ENCODE data around the gene RFTN2.
"Not testable (repeated sequence)": the region's sequence is repeated elsewhere in the genome, so short reads cannot be mapped to it uniquely, and the experiment has no call there.

Gene RFTN2

GRCh38 chr2:197597166-197597565 lies 78.2 kb downstream of the RFTN2 start:
- no peak for DNase-seq (ENCODE audit: low spot score)
- in situ Hi-C loops (cut with MboI; ENCODE audit: low sequenced_read_pairs, unreplicated experiment): no loop called here
- TF ChIP-seq, protein P1, sequence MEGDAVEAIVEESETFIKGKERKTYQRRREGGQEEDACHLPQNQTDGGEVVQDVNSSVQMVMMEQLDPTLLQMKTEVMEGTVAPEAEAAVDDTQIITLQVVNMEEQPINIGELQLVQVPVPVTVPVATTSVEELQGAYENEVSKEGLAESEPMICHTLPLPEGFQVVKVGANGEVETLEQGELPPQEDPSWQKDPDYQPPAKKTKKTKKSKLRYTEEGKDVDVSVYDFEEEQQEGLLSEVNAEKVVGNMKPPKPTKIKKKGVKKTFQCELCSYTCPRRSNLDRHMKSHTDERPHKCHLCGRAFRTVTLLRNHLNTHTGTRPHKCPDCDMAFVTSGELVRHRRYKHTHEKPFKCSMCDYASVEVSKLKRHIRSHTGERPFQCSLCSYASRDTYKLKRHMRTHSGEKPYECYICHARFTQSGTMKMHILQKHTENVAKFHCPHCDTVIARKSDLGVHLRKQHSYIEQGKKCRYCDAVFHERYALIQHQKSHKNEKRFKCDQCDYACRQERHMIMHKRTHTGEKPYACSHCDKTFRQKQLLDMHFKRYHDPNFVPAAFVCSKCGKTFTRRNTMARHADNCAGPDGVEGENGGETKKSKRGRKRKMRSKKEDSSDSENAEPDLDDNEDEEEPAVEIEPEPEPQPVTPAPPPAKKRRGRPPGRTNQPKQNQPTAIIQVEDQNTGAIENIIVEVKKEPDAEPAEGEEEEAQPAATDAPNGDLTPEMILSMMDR (IDR thresholded peaks at IDR 0.05; ENCODE audit: borderline replicate concordance, control extremely low read depth, extremely low read depth, insufficient read depth, missing control alignments): no peak

DNA sequence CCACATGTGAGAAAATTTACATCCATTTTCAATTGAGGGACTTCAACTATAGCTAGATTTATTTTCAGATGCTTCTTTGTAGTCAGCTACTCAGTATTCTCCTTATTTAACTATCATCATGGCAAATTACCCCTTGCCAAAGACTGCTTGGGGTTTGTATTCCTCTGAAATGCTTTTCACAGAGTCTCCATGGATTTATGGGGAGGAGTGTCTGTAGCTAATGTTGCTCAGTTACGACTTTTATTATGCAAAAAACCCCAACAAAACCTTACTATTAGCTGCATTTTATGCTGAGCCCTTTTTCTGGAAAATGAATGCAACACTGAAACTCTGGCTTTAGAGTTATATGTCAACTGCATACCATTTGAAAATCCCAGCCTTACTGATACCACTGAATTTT lies 78.6 kb downstream of the RFTN2 start:
- TF ChIP-seq, protein P1 (IDR thresholded peaks at IDR 0.05; ENCODE audit: borderline replicate concordance, control extremely low read depth, extremely low read depth, insufficient read depth, missing control alignments): no peak
- in situ Hi-C loops (cut with MboI; ENCODE audit: low sequenced_read_pairs, unreplicated experiment): no loop called here
- no peak for DNase-seq (ENCODE audit: low spot score)

DNA sequence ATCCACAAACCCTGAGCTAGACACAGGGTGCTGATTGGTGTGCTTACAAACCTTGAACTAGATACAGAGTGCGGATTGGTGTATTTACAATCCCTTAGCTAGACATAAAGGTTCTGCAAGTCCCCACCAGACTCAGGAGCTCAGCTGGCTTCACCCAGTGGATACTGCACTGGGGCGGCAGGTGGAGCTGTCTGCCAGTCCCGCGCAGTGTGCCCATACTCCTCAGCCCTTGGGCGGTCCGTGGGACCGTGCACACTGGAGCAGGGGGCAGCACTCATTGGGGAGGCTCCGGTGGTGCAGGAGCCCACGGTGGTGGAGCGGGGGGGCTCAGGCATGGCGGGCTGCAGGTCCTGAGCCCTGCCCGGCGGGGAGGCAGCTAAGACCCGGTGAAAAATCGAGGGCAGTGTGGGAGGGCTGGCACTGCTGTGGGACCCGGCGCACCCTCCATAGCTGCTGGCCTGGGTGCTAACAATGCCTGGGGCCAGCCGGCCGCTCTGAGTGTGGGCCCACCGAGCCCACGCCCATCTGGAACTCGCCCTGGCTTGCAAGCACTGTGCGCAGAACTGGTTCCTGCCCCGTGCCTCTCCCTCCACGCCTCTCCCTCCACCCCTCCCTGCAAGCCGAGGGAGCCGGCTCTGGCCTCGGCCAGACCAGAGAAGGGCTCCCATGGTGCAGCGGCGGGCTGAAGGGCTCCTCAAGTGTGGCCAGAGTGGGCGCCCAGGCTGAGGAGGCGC lies 83.9 kb downstream of the RFTN2 start:
- in situ Hi-C loops (cut with MboI; ENCODE audit: low sequenced_read_pairs, unreplicated experiment): no loop called here
- DNase-seq (ENCODE audit: low spot score): no peak
- TF ChIP-seq, protein P1 (IDR thresholded peaks at IDR 0.05; ENCODE audit: borderline replicate concordance, control extremely low read depth, extremely low read depth, insufficient read depth, missing control alignments): no peak

- DNase-seq (ENCODE audit: low spot score); in situ Hi-C loops (cut with MboI; ENCODE audit: low sequenced_read_pairs, unreplicated experiment): not testable (repeated sequence)
These were observed 88.1 kb downstream of the RFTN2 start for GRCh38 chr2:197587255-197587654.

GRCh38 chr2:197580166-197580565 lies 95.2 kb downstream of the RFTN2 start:
- in situ Hi-C loops (cut with MboI; ENCODE audit: low sequenced_read_pairs, unreplicated experiment); DNase-seq (ENCODE audit: low spot score): not testable (repeated sequence)

DNA sequence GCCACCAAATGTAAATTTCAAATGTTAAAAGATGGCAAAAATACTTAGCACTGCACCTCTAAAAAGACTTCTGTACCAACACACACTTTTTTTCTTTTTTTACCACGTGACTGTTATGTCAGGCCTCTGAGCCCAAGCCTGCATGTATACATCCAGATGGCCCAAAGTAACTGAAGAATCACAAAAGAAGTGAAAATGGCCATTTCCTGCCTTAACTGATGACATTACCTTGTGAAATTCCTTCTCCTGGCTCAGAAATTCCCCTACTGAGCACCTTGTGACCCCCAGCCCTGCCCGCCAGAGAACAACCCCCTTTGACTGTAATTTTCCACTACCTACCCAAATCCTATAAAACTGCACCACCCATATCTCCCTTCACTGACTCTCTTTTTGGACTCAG lies 97.1 kb downstream of the RFTN2 start:
- DNase-seq (ENCODE audit: low spot score); in situ Hi-C loops (cut with MboI; ENCODE audit: low sequenced_read_pairs, unreplicated experiment): not testable (repeated sequence)

DNA sequence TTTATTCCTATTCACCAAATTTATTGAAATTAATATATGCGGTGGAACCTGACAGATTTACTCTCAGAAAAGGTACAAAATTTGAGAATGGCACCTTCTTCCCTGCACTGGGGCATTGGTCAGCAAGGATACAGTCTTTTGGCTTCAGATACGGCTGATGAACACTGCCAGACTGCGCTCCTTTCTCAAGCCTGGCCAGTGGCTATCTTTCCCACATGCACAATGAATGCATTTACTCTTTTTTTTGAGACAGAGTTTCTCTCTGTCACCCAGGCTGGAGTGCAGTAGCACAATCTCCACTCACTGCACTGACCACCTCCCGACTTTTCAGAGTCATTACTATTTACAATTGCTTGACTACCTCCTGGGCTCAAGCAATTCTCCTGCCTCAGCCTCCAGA lies 97.9 kb downstream of the RFTN2 start:
- TF ChIP-seq, protein P1 (IDR thresholded peaks at IDR 0.05; ENCODE audit: borderline replicate concordance, control extremely low read depth, extremely low read depth, insufficient read depth, missing control alignments): no peak

GRCh38 chr2:197576631-197577030 lies 98.8 kb downstream of the RFTN2 start:
- TF ChIP-seq, protein P1 (IDR thresholded peaks at IDR 0.05; ENCODE audit: borderline replicate concordance, control extremely low read depth, extremely low read depth, insufficient read depth, missing control alignments): no peak
- in situ Hi-C loops (cut with MboI; ENCODE audit: low sequenced_read_pairs, unreplicated experiment): no loop called here
- DNase-seq (ENCODE audit: low spot score): no peak

More for the DNA sequence above, 97.9 kb downstream of the RFTN2 start:
- DNase-seq (ENCODE audit: low spot score): no peak
- in situ Hi-C loops (cut with MboI; ENCODE audit: low sequenced_read_pairs, unreplicated experiment): no loop called here

Data from GM13976 (cell line).